SK-N-SH treated with all-trans-retinoic acid at 6 μM for 48 hours (cell line): ENCODE measurements around the gene ESR2.

Source experiments
- ATAC-seq: fragments of 200-7000 bp; cut with Tn5 transposase; 3 replicates; pipeline ENCODE4 v1.9.1; 2020; ENCODE audit warnings: mild to moderate bottlenecking, moderate library complexity
- ARNTL ChIP-seq: fragments of 450-650 bp; formaldehyde crosslinking; IDR thresholded peaks from 2 replicates; pipeline ENCODE4 v1.5.0; 2020; ENCODE audit warnings: low read depth, mild to moderate bottlenecking, moderate library complexity, borderline replicate concordance
- BACH2 ChIP-seq: fragments of 250-450 bp; sonication (Bioruptor Pico); IDR thresholded peaks from 2 replicates; pipeline ENCODE4 v1.9.0; 2021; ENCODE audit warnings: mild to moderate bottlenecking, borderline replicate concordance
- CREB5 ChIP-seq: fragments of 250-450 bp; sonication (Bioruptor Pico); IDR thresholded peaks from 2 replicates; pipeline ENCODE4 v1.5.1; 2020; ENCODE audit warnings: low read depth, mild to moderate bottlenecking, moderate library complexity
- CSDC2 ChIP-seq: fragments of 250-450 bp; sonication (Bioruptor Pico); IDR thresholded peaks from 2 replicates; pipeline ENCODE4 v1.5.0; 2020; ENCODE audit warnings: mild to moderate bottlenecking, moderate library complexity
- CSRNP3 ChIP-seq: fragments of 250-450 bp; sonication (Bioruptor Pico); IDR thresholded peaks from 2 replicates; pipeline ENCODE4 v1.5.1; 2021; ENCODE audit warnings: mild to moderate bottlenecking, moderate library complexity
- ESRRG ChIP-seq: fragments of 250-450 bp; sonication (Bioruptor Pico); IDR thresholded peaks from 2 replicates; pipeline ENCODE4 v1.6.1; 2021; ENCODE audit warnings: mild to moderate bottlenecking
- GLIS3 ChIP-seq: fragments of 250-450 bp; sonication (Bioruptor Pico); IDR thresholded peaks from 2 replicates; pipeline ENCODE4 v1.5.0; 2020; ENCODE audit warnings: mild to moderate bottlenecking, moderate library complexity
- ISL1 ChIP-seq: fragments of 250-450 bp; sonication (Bioruptor Pico); IDR thresholded peaks from 2 replicates; pipeline ENCODE4 v2.1.2; 2022; ENCODE audit warnings: mild to moderate bottlenecking, moderate library complexity
- OSR1 ChIP-seq: fragments of 250-450 bp; sonication (Bioruptor Pico); IDR thresholded peaks from 2 replicates; pipeline ENCODE4 v1.8.0; 2022; ENCODE audit warnings: moderate library complexity, mild to moderate bottlenecking, inconsistent platforms
- PATZ1 ChIP-seq: fragments of 250-450 bp; sonication (Bioruptor Pico); IDR thresholded peaks from 2 replicates; pipeline ENCODE4 v1.8.0; 2020; ENCODE audit warnings: mild to moderate bottlenecking, moderate library complexity, borderline replicate concordance
- POU6F1 ChIP-seq: fragments of 250-450 bp; sonication (Bioruptor Pico); IDR thresholded peaks from 2 replicates; pipeline ENCODE4 v1.8.0; 2021; ENCODE audit warnings: low read depth, mild to moderate bottlenecking, moderate library complexity, borderline replicate concordance
- PPARA ChIP-seq: fragments of 250-450 bp; sonication (Bioruptor Pico); IDR thresholded peaks from 2 replicates; pipeline ENCODE4 v1.5.0; 2020; ENCODE audit warnings: mild to moderate bottlenecking, borderline replicate concordance
- RARB ChIP-seq: fragments of 250-450 bp; sonication (Bioruptor Pico); IDR thresholded peaks from 2 replicates; pipeline ENCODE4 v1.8.0; 2021; ENCODE audit warnings: mild to moderate bottlenecking, moderate library complexity
- SNAI2 ChIP-seq: fragments of 250-450 bp; sonication (Bioruptor Pico); IDR thresholded peaks from 2 replicates; pipeline ENCODE4 v1.5.0; 2020; ENCODE audit warnings: mild to moderate bottlenecking, moderate library complexity
- TCF4 ChIP-seq: fragments of 250-450 bp; sonication (Bioruptor Pico); IDR thresholded peaks from 2 replicates; pipeline ENCODE4 v1.8.0; 2021; ENCODE audit warnings: mild to moderate bottlenecking, moderate library complexity, borderline replicate concordance
- TOX ChIP-seq: fragments of 250-450 bp; sonication (Bioruptor Pico); IDR thresholded peaks from 2 replicates; pipeline ENCODE4 v1.8.0; 2021; ENCODE audit warnings: mild to moderate bottlenecking, moderate library complexity, borderline replicate concordance
- TSHZ2 ChIP-seq: fragments of 250-450 bp; sonication (Bioruptor Pico); IDR thresholded peaks from 2 replicates; pipeline ENCODE4 v1.5.0; 2020; ENCODE audit warnings: mild to moderate bottlenecking, moderate library complexity
- ZC3H10 ChIP-seq: fragments of 250-450 bp; sonication (Bioruptor Pico); IDR thresholded peaks from 2 replicates; pipeline ENCODE4 v1.5.1; 2021; ENCODE audit warnings: mild to moderate bottlenecking, moderate library complexity
- ZFP3 ChIP-seq: fragments of 250-450 bp; sonication (Bioruptor Pico); IDR thresholded peaks from 2 replicates; pipeline ENCODE4 v1.5.0; 2020; ENCODE audit warnings: mild to moderate bottlenecking, moderate library complexity
- ZFP30 ChIP-seq: fragments of 450-650 bp; formaldehyde crosslinking; IDR thresholded peaks from 2 replicates; pipeline ENCODE4 v1.5.0; 2022; ENCODE audit warnings: mild to moderate bottlenecking, moderate library complexity
- ZNF70 ChIP-seq: fragments of 450-650 bp; formaldehyde crosslinking; IDR thresholded peaks from 2 replicates; pipeline ENCODE4 v1.5.0; 2020; ENCODE audit warnings: mild to moderate bottlenecking, moderate library complexity
- ZNF8 ChIP-seq: fragments of 450-650 bp; formaldehyde crosslinking; IDR thresholded peaks from 2 replicates; pipeline ENCODE4 v1.5.0; 2020; ENCODE audit warnings: mild to moderate bottlenecking, moderate library complexity

ESR2 gene

GRCh38 chr14:64225151-64225757 lies 68.9 kb downstream of the ESR2 start:
- TF ChIP-seq OSR1 (CRISPR knock-in tag) (no peak), TCF4 (no peak), ZC3H10 (CRISPR knock-in tag) (no peak), PATZ1 (CRISPR knock-in tag) (no peak), PPARA (CRISPR knock-in tag) (no peak), BACH2 (CRISPR knock-in tag) (no peak), ESRRG (CRISPR knock-in tag) (no peak), ZFP3 (CRISPR knock-in tag) (no peak), POU6F1 (CRISPR knock-in tag) (no peak), TSHZ2 (CRISPR knock-in tag) (no peak), RARB (CRISPR knock-in tag) (no peak), SNAI2 (no peak), ISL1 (CRISPR knock-in tag) (no peak)
- TF ChIP-seq, all 23 proteins: peak for 0
- no peak for ATAC-seq

GRCh38 chr14:64221391-64222003 lies 72.7 kb downstream of the ESR2 start:
- no peak for ATAC-seq
- no peak for TF ChIP-seq ISL1 (CRISPR knock-in tag)
- no peak for TF ChIP-seq BACH2 (CRISPR knock-in tag)
- TF ChIP-seq RARB (CRISPR knock-in tag): no peak
- no peak for TF ChIP-seq TCF4
- TF ChIP-seq GLIS3 (CRISPR knock-in tag): no peak
- TF ChIP-seq TSHZ2 (CRISPR knock-in tag): no peak
- no peak for TF ChIP-seq CSRNP3 (CRISPR knock-in tag)

- ATAC-seq: no peak
- TF ChIP-seq CSDC2 (no peak), BACH2 (CRISPR knock-in tag) (no peak), ZFP30 (CRISPR knock-in tag) (no peak), CREB5 (CRISPR knock-in tag) (no peak), ARNTL (CRISPR knock-in tag) (no peak), RARB (CRISPR knock-in tag) (no peak), CSRNP3 (CRISPR knock-in tag) (no peak), ZFP3 (CRISPR knock-in tag) (no peak), OSR1 (CRISPR knock-in tag) (no peak), TCF4 (no peak), TOX (CRISPR knock-in tag) (no peak), ZNF70 (CRISPR knock-in tag) (no peak), ZNF8 (CRISPR knock-in tag) (no peak)
These were observed 73.7 kb downstream of the ESR2 start for GRCh38 chr14:64220466-64220865.
